ENCODE data around the gene RNASEH2A.
"Not testable (repeated sequence)": the region's sequence is repeated elsewhere in the genome, so short reads cannot be mapped to it uniquely, and the experiment has no call there.

RNASEH2A gene

DNA sequence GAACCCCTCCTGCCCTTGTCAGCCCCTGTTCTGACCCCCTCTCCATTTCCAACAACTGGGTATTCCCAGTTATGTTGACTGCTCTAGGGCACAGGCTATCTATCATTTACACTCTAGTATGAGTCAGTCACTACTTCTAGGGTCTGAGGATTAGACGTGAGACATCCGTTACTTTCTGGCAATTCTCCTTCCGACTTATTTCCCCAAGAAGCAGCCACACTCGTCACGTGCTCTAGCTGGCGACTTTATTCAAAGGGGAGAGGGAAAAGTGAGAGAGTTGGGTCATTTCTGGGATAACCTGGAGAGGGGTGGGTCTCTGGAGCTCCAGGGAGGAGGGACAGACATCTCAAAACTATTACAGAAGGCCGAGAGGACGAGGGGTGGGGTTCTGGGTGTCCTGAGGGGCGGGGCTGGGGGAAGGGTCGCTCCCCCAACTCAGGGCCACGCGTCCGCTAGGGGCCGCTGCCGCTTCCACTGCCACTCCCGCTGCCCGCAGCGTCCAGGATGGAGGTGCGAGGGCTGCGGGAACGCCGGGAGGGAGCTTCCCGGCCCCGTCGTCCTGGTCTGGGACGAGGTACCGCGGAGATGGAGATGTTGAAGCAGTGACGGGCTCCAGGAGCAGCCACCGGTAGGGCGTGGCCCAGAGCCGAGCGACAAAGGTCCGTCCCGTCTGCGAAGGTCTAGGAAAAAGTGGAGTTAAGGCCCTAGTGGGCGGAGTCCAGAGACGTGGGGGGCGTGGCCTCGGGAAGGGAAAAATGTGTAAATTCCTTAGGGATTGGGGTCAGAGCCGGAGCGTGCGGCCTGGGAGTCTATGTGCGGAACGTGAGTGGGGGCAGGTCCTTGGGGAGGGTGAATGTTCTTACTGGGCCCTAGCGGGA is 19.1 kb downstream of the RNASEH2A start:
- in situ Hi-C loops (cut with MboI; ENCODE audit: low sequenced_read_pairs) = no loop called here

DNA sequence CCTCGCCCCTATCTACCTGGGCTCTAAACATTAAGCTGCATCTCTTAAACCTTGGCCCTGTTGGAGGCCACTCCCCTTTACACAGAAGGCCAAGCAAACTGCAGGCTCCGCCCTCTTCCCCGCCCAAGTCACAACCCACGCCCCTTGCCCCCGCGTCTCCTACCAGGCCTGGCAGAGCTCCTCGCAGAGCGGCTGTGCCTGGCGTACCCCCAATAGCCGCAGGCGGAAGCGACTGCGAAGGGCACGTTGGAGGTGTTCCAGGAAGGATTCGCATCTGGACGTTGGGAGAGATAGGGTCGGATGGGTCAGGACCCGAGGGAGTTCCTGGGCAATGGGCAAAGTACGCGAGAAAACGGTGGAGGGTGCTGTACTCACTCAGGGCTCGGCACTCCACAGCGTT is 22.1 kb downstream of the RNASEH2A start:
- in situ Hi-C loops (cut with MboI; ENCODE audit: low sequenced_read_pairs) = no loop called here

DNA sequence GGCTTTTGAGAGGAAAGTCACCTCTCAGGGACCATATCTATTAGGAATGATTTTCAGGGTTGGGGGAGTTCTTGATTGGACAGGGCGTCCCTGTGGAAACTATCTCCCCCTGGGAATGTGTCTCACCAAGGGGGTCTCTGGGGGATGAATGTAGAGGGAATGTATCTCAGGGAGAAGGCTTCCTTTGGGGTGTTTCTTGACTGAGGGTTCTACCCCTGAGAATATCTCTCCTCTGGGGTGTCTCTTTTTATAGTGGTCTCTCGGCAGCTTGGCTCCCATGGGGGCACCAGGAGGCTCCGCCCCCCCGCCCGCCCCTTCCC is 27.0 kb downstream of the RNASEH2A start:
- in situ Hi-C loops (cut with MboI; ENCODE audit: low sequenced_read_pairs) = no loop called here

DNA sequence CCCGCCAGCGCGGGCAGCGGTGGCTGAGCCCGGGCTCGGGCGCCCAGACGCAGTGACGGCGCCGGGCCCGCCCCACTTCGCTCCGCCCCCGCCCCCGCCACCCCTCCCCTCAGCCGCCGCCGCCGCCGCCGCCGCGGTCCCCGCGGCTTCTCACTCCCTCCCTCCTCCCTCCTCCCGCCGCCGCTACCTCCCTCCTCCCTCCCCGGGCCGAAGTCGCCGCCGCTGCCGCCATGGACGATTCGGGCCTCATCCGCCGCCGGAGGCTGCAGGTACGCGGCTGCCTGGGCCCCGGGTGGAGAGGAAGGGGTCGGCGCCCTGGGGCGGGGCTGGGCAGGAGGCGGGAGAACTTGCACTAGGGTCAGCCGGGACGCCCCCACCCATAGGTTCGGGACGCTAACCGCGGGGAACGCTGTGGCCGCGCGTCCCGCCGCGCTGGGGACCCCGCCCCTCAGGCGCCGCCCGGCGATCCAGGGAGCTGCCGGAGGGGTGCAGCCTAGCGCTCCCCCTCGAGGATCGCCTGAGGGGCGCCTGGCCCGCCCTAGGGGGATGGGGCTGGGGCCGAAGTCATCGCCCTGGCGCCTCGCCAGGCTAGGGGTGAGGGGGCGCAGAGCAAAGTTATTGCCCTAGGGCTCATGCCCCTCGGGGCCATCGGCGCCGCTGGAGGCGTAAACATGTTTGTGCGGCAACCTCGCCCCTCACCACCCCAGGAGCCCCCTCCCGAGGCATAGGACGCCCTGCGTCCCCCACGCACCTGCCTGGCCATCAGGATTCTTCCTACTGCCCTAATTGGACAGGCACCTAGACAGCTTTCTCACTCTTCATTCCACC is 27.6 kb downstream of the RNASEH2A start:
- in situ Hi-C loops (cut with MboI; ENCODE audit: low sequenced_read_pairs) = no loop called here

DNA sequence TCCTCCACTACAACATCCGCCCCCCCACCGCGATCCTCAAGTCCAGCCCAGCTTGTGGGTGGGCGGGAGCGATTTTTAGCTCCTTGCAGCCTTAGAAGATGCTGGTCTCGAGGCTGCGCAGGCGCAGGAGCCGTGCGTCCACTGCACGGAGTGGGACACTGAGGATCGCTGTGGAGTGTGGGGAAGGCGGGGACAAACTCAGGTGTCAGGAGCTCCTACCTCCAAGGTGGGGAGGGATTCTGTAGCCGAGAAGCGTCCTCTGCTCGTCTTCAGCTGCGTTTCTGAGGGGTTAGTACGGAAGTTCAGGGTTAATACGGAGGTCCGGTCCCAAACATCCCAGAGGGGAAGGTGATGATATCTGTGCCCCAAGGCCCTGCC is 28.2 kb downstream of the RNASEH2A start, which contains the start of gene RTBDN:
RTBDN (minus strand) TSS at position 14 of the 378 bp plus-strand sequence. CDS start 4,600 bp downstream, outside the sequence.
- in situ Hi-C loops (cut with MboI; ENCODE audit: low sequenced_read_pairs) = no loop called here

DNA sequence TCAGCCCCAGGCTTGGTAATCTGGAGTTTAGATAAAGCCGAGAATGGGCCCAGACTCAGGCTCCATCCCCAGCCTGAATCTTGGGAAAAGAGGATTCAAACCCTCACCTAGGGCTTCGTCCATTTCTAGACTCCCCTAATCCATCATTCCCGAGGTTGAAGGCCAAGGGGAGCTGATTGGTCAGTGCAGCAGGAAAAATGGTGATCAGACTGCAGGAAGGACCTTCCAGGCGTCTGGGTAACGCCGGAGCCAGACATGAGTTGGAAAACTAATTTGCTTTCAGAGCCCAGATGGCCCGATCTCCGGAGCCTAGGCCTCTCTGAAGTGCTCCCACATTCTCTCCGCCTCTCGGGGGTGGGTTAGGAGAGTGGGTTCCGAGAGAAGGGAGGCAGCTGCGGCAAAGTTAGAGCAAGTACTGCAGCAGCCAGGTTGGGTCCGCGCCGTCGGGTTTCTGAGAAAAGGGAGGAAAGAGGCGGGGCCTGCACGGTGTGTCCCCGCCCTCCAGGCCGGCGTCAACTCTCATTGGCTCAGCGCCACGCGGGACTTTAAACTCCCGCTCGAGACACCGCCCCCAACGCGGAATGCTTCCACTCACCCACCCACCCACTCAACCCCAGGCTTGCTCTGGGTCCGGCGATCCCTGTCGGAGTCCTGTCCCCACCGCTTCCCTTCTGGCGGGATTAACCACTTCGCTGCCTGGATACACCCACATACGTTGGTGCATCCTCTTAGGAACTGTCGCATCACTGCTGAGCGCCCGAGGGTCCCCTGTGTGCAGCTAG is 28.8 kb downstream of the RNASEH2A start:
- in situ Hi-C loops (cut with MboI; ENCODE audit: low sequenced_read_pairs) = no loop called here

DNA sequence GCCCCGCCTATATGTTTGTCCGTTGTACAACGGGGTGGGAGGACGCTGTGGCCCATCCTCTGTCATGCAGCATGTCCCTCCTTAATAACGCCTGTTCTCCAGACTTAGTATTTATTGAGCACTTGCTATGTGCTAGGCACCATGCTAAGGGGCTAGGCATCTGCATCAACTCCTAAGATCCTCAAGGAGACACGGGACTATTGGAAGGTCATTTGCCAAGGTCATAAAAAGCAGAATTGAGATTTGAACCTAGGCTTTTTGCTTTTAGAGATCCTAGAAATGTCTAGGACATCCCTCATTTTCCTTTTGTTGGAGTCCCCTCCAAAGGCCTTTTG is 30.1 kb downstream of the RNASEH2A start:
- in situ Hi-C loops (cut with MboI; ENCODE audit: low sequenced_read_pairs) = no loop called here

DNA sequence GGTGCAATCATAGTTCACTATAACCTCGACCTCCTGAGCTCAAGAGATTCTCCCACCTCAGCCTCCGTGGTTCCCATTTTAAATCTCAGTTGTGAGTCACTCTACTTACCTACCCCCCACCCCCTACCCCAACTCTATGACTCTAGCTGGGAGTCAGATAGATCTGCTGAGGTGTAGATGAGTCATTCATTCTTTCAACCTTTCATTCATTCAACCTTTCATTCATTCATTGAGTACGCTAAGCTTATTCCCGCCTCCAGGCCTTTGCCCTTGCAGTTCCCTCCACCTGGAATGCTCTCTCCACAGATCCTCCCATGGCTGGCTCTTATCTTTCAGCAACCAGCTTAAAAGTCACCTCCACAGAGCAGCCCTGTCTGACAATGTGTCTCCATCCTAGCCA is 30.8 kb downstream of the RNASEH2A start:
- in situ Hi-C loops (cut with MboI; ENCODE audit: low sequenced_read_pairs) = no loop called here

DNA sequence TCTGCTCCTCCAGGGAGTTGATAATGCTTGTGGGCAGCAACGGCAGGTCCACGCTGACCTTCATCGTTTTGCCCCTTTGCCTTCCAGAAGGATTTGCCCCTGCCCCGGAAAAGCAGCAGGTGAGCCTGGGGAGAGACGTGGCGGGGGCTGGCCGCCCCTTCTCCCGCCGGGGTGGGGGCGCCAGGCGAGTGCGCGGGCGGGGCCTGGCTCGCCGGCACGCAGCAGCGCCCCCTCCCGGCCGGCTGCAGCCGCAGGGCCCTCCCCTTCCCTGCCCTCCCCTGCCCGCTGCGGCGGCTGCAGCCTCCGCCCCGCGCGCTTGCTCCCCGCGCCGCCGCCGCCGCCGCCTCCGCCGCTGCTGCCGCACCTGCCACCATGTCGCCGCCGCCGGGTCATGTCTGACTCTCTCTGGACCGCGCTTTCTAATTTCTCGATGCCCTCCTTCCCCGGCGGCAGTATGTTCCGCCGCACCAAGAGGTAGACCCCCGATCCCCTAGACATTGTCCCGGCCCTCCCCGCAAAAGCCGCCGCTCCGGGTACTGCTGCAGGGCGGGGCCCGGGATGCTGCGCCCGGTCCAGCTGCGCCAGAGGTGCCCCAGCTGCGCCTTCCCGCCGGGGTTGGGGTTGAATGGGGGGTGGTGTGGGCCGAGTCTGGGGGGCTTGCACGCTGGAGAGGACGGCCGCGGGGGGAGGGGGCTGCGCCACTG is 31.9 kb downstream of the RNASEH2A start, which contains the start of gene MAST1:
MAST1 (plus strand) TSS at position 334 of the 704 bp plus-strand sequence; CDS start at position 392, 58 bp downstream.
- in situ Hi-C loops (cut with MboI; ENCODE audit: low sequenced_read_pairs) = no loop called here

DNA sequence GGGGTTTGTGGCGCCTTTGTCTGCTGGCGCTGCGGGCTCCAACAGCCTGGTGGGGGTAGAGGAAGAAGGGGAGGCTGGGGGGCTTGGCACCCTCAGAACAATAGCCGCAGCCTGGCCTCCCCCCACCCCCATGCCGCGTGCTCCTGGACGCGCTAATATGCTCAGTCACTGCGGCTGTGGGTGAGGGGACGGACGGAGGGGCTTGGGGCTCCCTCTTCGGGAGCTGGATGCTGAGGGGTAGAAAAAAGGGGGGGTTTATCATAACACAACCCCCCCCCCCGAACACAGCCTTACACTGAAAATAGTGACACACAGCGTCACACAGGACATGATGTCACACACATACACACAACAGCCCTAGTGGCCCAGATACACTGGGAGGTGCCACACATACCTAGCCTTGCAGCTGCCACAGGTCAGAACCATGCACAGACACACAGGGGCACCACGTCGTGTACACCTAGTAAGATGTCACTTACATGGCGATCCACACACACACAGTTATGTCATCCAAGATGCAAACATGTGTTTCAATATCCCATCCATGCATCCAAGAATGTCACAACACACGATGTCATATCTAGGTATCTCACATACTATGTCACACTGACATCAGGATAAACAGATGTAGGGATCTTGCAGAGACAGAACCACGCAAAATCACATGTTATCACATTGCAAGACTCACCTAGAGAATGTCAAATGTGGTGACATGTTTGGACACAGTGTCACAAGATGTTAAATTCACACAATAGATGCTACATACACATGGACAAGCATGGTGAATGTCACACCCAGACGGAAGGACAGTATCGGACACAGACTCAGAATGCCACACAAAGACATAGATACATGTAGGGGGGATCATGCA is 32.7 kb downstream of the RNASEH2A start:
- in situ Hi-C loops (cut with MboI; ENCODE audit: low sequenced_read_pairs) = no loop called here

DNA sequence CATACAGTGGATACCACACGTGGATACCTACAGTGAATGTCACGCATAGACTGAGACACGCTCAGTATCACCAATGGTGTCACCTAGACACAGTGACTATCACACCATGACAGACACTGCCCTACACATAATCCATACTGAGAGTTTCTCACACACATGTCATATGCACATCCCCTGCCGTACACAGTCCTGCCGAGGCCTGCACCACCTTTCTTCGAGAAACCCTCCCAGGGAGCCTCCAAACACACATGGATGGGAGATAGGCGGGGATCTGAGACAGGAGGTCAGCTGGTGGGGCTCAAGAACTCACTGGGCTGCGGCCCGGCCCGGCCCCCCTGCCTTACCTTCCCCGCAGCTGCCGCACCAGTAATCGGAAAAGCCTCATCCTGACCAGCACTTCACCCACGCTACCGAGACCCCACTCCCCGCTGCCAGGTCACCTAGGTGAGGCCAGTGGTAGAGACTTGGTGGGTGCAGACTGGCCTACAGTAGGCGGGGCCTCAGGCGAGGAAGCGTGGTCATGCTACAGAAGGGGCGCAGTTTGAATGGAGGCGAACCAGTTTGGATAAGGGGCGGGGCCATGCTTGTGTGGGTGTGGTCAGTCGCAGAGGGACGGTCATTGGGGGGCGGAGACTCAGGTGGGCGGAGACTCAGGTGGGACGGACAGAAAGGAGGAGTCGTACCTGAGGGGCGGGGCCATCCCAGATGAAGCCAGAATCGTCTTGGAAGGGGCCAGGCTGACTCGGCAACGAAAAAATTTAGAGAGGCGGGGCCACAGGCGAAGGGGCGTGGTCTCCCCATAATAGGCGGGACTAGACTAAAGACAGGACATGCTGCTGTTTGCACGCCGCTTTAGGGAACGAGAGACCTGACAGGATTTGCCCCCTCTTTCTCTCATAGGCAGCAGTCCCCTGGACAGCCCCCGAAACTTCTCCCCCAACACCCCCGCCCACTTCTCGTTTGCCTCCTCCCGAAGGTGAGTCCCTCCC is 34.0 kb downstream of the RNASEH2A start:
- in situ Hi-C loops (cut with MboI; ENCODE audit: low sequenced_read_pairs) = no loop called here

DNA sequence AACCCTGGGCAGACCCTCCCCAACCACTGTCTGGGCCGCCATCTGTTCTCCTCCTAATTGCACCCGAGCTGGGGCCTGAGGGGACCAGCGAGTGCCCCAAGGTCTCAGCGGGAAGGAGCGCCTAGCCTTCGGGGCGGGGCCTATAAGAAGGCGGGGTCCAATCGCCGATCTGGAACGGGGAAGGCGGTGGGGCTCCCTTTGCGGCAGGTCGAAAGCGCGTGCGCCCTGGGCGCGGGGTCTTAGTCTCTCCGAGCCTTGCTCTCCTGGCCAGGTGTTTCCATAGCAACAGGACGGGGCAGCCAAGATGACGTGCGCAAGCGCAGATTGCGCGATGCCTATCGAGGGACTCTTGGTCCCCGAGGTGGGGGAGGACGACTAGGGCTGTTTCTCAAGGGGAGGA is 34.7 kb downstream of the RNASEH2A start:
- in situ Hi-C loops (cut with MboI; ENCODE audit: low sequenced_read_pairs) = no loop called here

DNA sequence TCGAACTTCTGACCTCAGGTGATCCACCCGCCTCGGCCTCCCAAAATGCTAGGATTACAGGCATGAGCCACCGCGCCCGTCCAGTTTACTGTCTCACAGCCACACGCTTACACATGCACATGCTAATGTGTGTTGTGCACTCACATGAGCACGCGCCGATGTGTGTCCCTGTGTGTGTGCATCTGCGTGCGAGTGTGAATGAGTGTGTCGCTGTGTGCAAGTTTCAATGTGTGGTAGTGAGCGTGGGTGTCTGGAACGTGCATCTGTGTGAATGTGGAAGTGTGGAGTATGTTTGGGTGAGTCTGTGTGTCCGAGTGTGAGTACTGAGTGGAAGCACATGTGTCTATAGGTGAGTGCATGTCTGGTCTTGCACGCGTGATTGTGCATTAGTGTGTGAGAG is 36.1 kb downstream of the RNASEH2A start:
- in situ Hi-C loops (cut with MboI; ENCODE audit: low sequenced_read_pairs) = no loop called here

DNA sequence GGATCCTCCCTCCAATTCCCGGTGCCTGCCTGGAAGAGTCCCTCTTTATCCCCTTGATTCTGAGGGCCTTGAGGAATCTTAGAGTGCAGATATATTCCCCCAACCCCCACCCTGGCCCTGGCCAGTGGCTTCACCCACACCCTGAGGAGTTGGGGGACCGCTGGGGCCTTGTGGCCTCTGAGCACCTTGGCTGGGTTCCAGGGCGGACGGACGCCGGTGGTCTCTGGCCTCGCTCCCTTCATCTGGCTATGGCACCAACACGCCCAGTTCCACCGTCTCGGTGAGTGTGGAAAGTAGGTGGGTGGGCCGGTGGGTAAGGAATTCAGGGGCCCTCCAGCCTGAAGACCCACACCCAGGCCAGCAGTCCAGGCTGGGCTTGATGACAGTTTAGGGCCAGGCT is 36.9 kb downstream of the RNASEH2A start:
- in situ Hi-C loops (cut with MboI; ENCODE audit: low sequenced_read_pairs) = no loop called here

DNA sequence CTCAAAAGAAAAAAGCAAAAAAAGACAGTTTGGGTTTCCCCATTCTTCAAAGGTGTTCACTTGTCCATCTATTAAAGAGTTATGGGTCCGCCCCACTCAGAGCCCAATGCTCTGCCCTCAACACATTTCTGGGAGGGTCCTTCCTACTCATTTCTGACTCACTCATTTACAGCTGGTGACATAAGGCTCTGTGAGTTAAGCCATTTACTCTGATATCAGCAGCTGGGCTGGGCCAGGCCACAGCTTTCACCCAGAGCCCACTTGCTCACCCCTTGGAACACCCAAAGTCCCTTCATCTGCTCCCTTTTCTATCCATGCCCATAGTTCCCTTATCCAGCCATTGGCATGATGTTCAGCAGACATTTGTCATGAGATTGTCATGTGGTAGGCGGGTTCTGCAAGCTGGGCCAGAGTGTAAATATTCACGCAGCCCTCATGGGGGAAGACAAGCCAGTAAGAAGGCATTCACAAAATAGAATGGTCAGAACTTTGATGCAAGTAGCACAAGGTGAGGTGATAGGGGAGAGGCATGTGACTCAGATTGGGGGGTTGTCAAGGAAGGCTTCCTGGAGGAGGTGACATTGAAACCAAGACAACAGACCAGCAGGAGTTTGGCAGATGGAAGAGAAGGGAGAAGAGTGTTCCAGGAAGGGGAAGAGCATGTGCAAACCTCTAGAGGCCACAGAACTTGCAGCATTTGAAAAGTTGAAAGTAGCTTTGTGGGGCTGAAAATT is 37.8 kb downstream of the RNASEH2A start:
- in situ Hi-C loops (cut with MboI; ENCODE audit: low sequenced_read_pairs) = no loop called here

DNA sequence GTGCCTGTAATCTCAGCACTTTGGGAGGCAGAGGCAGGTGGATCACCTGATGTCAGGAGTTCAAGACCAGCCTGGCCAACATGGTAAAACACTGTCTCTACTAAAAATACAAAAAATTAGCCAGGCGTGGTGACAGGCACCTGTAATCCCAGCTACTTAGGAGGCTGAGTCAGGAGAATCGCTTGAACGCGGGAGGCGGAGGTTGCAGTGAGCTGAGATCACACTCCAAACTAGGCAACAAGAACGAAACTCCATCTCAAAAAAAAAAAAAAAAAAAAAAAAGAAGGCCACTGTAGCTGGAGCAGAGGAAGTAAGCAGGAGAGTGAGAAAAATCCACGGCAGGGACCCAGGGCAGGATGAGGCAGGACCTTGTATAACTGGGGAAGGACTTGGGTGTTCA is 40.2 kb downstream of the RNASEH2A start:
- in situ Hi-C loops (cut with MboI; ENCODE audit: low sequenced_read_pairs) = not testable (repeated sequence)

DNA sequence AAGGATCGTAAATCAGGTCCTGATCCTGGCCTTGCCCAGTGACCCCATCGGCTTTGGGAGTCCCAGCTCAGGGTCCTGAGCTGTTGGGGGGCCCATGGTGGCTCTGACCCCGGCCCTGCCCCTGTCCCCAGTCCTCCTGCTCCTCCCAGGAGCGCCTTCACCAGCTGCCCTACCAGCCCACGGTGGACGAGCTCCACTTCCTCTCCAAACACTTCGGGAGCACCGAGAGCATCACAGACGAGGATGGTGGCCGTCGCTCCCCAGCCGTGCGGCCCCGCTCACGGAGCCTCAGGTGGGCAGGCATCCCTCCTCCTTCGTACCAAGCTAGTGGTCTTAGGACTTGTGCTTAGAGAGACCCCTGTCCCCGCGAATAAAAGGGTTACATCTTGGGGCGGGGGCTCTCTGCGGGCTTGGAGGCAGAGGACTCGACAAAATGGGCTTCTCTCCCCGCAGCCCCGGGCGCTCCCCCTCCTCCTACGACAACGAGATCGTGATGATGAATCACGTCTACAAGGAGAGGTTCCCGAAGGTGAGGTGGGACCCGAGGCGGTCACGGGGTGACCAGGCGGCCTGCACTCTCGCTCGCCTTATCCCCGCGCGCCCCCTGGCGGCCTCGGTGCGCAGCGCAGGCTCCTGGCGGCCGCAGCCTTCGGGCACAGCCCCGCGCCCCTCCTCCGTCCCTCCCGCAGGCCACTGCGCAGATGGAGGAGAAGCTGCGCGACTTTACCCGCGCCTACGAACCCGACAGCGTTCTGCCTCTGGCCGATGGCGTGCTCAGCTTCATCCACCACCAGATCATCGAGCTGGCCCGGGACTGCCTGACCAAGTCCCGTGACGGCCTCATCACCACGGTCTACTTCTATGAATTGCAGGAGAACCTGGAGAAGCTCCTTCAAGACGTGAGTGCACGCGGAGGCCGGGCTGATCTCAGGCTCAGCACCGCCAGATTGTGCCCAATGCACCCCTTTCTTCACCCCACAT is 41.1 kb downstream of the RNASEH2A start:
- in situ Hi-C loops (cut with MboI; ENCODE audit: low sequenced_read_pairs) = no loop called here
